DOHH2 (cell line): Measurements from ENCODE around the gene C1orf232.

Experiments
- H3F3A ChIP-seq: fragments of 200-600 bp; sonication (generic), shearing (Covaris generic); 2 replicates; pipeline ENCODE4 v1.6.0; 2016; ENCODE audit warnings: antibody characterized with exemption, mild to moderate bottlenecking; ENCODE audit not compliant: control insufficient read depth, insufficient read depth
- H3K27ac ChIP-seq: fragments of 200-600 bp; sonication (generic); 2 replicates; pipeline ENCODE4 v1.5.1; 2014; ENCODE audit warnings: low read depth, mild to moderate bottlenecking, low read length, moderate library complexity
- H3K27me3 ChIP-seq: fragments of 200-600 bp; sonication (generic); 2 replicates; pipeline ENCODE4 v1.6.1; 2014; ENCODE audit warnings: mild to moderate bottlenecking, low read length, mixed read lengths; ENCODE audit not compliant: control insufficient read depth
- H3K36me3 ChIP-seq: fragments of 200-600 bp; sonication (generic); 2 replicates; pipeline ENCODE4 v1.6.1; 2014; ENCODE audit warnings: mild to moderate bottlenecking, low read length, moderate library complexity, mixed read lengths; ENCODE audit not compliant: control insufficient read depth
- H3K4me1 ChIP-seq: fragments of 200-600 bp; sonication (generic); 2 replicates; pipeline ENCODE4 v1.6.1; 2014; ENCODE audit warnings: mild to moderate bottlenecking, low read length, mixed read lengths; ENCODE audit not compliant: control insufficient read depth
- H3K4me2 ChIP-seq: fragments of 200-600 bp; sonication (generic); 2 replicates; pipeline ENCODE4 v1.6.0; 2014; ENCODE audit warnings: mild to moderate bottlenecking, low read length, moderate library complexity
- H3K4me3 ChIP-seq: fragments of 200-600 bp; sonication (generic); 2 replicates; pipeline ENCODE4 v1.5.1; 2014; ENCODE audit warnings: mild to moderate bottlenecking, low read length, mixed read lengths
- H3K79me2 ChIP-seq: fragments of 200-600 bp; sonication (generic); 2 replicates; pipeline ENCODE4 v1.6.1; 2014; ENCODE audit warnings: mild to moderate bottlenecking, low read length, mixed read lengths; ENCODE audit not compliant: control insufficient read depth
- H3K9me2 ChIP-seq: fragments of 200-600 bp; sonication (generic); replicated peaks from 2 replicates; pipeline ENCODE4 v1.6.1; 2014; ENCODE audit warnings: mild to moderate bottlenecking, low read length, mixed read lengths; ENCODE audit not compliant: control insufficient read depth
- H3K9me3 ChIP-seq: fragments of 200-600 bp; sonication (generic); 2 replicates; pipeline ENCODE4 v1.6.1; 2014; ENCODE audit warnings: antibody characterized with exemption, low read length, mixed read lengths; ENCODE audit not compliant: control insufficient read depth, insufficient read depth
- H4K20me1 ChIP-seq: fragments of 200-600 bp; sonication (generic); 2 replicates; pipeline ENCODE4 v1.6.0; 2014; ENCODE audit warnings: low read depth, mild to moderate bottlenecking, antibody characterized with exemption, low read length, moderate library complexity; ENCODE audit not compliant: control insufficient read depth, insufficient read depth
- EZH2phosphoT487 ChIP-seq: fragments of 200-600 bp; sonication (generic); IDR thresholded peaks from 2 replicates; pipeline ENCODE4 v1.6.1; 2017; ENCODE audit warnings: borderline replicate concordance, mild to moderate bottlenecking, antibody characterized with exemption, low read length, moderate library complexity, mixed read lengths
- TF ChIP-seq, protein P1 (sequence below): fragments of 200-600 bp; sonication (generic); IDR thresholded peaks from one replicate; pipeline ENCODE4 v1.5.1; 2014; ENCODE audit warnings: antibody characterized with exemption, mild to moderate bottlenecking, low read depth, low read length; ENCODE audit not compliant: poor library complexity, severe bottlenecking

Gene C1orf232

DNA sequence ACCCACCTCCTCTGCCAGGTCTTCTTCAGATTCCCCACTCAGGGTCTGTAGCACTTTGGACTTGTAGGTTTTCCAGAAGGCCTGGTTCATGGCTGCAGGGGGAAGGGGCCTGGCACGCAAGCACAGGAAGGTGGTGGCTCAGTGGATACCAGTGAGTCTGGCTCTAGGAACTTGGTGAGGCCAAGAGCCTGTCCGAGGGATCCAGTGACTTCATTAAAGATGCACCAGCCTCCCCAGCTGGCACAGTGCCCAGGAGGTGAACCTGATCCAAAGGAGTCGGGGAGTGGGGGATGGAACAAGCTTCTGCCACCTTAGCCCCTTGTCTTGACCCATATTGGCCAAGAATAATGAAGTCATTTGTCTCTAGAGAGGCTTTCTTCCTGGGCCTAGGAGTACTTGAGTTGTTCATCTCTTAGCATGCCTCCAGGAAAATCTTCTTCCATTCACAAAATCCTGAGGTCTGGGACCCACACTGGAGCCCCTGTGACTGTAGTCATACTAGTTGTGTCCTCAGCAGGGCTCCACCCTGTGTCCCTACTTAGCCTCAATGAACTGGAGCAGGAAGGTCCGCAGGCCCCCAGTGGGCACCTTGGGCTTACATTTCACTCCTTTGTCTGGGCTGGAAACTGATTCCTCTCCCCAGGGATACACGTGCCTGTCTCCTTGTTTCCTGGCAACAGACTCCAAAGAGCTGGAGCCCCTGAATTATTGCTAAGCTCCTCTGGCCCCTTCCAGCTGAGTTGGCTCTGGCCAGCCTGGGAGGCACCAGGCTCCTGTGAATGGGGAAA, at the start of gene C1orf232:
C1orf232 (minus strand) TSS at position 554 of the 788 bp plus-strand sequence; CDS start at position 90, 464 bp downstream.
- Histone ChIP-seq H3K27ac (peak within 1 kb of the TSS; percentile 22; the same call in 1 of the 2 replicates), H3K9me3 (no peaks in the 10 kb centered on the region)

DNA sequence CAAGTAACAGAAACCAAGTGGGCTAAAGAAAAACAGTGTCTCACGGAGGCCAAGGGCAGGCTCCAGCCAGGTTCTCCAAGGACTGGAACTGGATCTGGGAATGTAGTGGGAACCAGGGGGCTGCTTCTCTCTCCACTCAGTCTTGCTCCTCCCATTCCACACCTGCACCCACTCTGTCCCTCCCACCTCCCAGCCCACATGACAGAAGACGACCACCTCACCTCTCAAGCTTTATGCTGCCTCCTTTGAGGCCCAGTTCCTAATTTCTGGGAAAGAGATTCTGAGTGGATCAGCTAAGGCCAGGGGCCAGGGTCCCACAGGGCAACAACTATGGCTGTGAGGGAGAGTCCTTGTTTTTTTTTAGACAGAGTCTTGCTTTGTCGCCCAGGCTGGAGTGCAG, 46.5 kb upstream of the C1orf232 start:
- no peaks in the 10 kb centered on the region for H3K36me3 ChIP-seq
- no peaks in the 10 kb centered on the region for H3F3A ChIP-seq
- TF ChIP-seq, protein P1, sequence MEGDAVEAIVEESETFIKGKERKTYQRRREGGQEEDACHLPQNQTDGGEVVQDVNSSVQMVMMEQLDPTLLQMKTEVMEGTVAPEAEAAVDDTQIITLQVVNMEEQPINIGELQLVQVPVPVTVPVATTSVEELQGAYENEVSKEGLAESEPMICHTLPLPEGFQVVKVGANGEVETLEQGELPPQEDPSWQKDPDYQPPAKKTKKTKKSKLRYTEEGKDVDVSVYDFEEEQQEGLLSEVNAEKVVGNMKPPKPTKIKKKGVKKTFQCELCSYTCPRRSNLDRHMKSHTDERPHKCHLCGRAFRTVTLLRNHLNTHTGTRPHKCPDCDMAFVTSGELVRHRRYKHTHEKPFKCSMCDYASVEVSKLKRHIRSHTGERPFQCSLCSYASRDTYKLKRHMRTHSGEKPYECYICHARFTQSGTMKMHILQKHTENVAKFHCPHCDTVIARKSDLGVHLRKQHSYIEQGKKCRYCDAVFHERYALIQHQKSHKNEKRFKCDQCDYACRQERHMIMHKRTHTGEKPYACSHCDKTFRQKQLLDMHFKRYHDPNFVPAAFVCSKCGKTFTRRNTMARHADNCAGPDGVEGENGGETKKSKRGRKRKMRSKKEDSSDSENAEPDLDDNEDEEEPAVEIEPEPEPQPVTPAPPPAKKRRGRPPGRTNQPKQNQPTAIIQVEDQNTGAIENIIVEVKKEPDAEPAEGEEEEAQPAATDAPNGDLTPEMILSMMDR = no peak
- TF ChIP-seq EZH2phosphoT487 = no peak
- H3K27ac ChIP-seq = no peak overlapping the region
- H3K9me3 ChIP-seq = no peaks in the 10 kb centered on the region
- H3K4me1 ChIP-seq = no peaks in the 10 kb centered on the region
- no peaks in the 10 kb centered on the region for H4K20me1 ChIP-seq
- H3K4me3 ChIP-seq = no peak overlapping the region
- H3K9me2 ChIP-seq = no peaks in the 10 kb centered on the region
- H3K4me2 ChIP-seq = no peak overlapping the region
- H3K27me3 ChIP-seq = peaks cover 12% of the 10 kb centered on the region
- no peaks in the 10 kb centered on the region for H3K79me2 ChIP-seq

More for the DNA sequence above, at the start of gene C1orf232:
- peaks cover 20% of the 10 kb centered on the region for H3K79me2 ChIP-seq
- H3K4me3 ChIP-seq = peak within 1 kb of the TSS; percentile 93
- H3K4me1 ChIP-seq = peaks cover 24% of the 10 kb centered on the region
- H3K36me3 ChIP-seq = peaks cover 22% of the 10 kb centered on the region
- H3K9me2 ChIP-seq = no peaks in the 10 kb centered on the region
- peaks cover 9% of the 10 kb centered on the region for H3K27me3 ChIP-seq
- TF ChIP-seq EZH2phosphoT487 = no peak
- TF ChIP-seq, protein P1 = no peak
- H4K20me1 ChIP-seq = no peaks in the 10 kb centered on the region
- H3F3A ChIP-seq = no peaks in the 10 kb centered on the region
- peak within 1 kb of the TSS; percentile 89 for H3K4me2 ChIP-seq

GRCh38 chr1:26213335-26213905, 44.7 kb upstream of the C1orf232 start:
- Histone ChIP-seq H3K27ac (no peak overlapping the region), H3K27me3 (peaks cover 17% of the 10 kb centered on the region), H3F3A (no peaks in the 10 kb centered on the region), H3K9me2 (no peaks in the 10 kb centered on the region), H3K9me3 (no peaks in the 10 kb centered on the region), H3K4me2 (no peak overlapping the region), H3K4me3 (no peak overlapping the region), H3K36me3 (no peaks in the 10 kb centered on the region), H3K79me2 (no peaks in the 10 kb centered on the region), H4K20me1 (no peaks in the 10 kb centered on the region), H3K4me1 (no peaks in the 10 kb centered on the region)
- TF ChIP-seq, protein P1 = no peak
- no peak for TF ChIP-seq EZH2phosphoT487
